ENCODE measurements around the gene KRT38.

KRT38 gene

DNA sequence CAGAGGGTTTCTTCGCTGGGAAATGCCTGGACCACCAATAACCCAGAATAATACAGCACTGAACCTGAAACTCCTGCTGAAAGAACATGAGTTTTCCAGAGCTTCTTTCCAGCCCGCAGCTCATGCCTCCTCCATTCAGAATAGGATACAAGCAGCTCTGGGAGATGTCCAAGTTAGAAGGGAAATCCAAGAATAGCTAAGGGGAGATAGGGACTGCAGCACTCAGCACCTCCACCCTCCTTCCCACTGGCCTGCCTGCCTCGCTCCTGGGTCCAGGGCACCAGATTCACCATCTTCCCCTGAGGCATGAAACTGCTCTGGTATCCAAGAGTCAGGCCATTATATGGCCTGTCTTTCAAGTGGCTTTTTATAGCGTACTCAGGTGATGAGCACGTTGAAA, 47.5 kb downstream of the KRT38 start:
- TF ChIP-seq, protein P1, sequence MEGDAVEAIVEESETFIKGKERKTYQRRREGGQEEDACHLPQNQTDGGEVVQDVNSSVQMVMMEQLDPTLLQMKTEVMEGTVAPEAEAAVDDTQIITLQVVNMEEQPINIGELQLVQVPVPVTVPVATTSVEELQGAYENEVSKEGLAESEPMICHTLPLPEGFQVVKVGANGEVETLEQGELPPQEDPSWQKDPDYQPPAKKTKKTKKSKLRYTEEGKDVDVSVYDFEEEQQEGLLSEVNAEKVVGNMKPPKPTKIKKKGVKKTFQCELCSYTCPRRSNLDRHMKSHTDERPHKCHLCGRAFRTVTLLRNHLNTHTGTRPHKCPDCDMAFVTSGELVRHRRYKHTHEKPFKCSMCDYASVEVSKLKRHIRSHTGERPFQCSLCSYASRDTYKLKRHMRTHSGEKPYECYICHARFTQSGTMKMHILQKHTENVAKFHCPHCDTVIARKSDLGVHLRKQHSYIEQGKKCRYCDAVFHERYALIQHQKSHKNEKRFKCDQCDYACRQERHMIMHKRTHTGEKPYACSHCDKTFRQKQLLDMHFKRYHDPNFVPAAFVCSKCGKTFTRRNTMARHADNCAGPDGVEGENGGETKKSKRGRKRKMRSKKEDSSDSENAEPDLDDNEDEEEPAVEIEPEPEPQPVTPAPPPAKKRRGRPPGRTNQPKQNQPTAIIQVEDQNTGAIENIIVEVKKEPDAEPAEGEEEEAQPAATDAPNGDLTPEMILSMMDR (IDR thresholded peaks at IDR 0.05; ENCODE audit: low read depth, low read length, missing control alignments) = no peak
- Histone ChIP-seq H3K36me3 (replicated peaks) (no peaks in the 10 kb centered on the region), H3K27ac (no peak overlapping the region), H3K27me3 (replicated peaks) (no peaks in the 10 kb centered on the region), H3K4me3 (ENCODE audit: low read depth, low read length) (no peak overlapping the region)
- in situ Hi-C loops (cut with HindIII; ENCODE audit: low pct_ligation_motif_present, low sequenced_read_pairs) = no loop called here
- no peak for DNase-seq

DNA sequence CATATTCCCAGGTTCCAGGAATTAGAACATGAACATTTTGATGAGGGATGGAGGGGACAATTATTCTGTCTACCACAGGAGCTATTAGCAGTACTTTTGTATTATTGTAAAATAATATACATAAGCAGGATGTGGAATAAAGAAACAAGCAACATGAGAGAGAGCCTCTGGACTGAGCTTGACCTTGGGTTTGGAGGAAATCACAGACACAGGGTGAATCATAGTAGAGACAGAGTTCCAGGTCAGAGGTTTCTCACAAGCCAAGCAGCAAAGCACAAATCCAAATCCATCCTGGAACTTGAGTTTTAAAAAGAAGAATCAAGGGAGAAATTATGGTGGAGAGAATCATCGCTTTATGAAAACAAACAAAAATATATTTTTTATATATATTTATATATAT, 48.5 kb downstream of the KRT38 start:
- no peaks in the 10 kb centered on the region for H3K36me3 ChIP-seq (replicated peaks)
- TF ChIP-seq, protein P1 (IDR thresholded peaks at IDR 0.05; ENCODE audit: low read depth, low read length, missing control alignments) = no peak
- in situ Hi-C loops (cut with HindIII; ENCODE audit: low pct_ligation_motif_present, low sequenced_read_pairs) = no loop called here
- H3K4me3 ChIP-seq (ENCODE audit: low read depth, low read length) = no peak overlapping the region
- H3K27me3 ChIP-seq (replicated peaks) = no peaks in the 10 kb centered on the region
- no peak overlapping the region for H3K27ac ChIP-seq
- no peak for DNase-seq

DNA sequence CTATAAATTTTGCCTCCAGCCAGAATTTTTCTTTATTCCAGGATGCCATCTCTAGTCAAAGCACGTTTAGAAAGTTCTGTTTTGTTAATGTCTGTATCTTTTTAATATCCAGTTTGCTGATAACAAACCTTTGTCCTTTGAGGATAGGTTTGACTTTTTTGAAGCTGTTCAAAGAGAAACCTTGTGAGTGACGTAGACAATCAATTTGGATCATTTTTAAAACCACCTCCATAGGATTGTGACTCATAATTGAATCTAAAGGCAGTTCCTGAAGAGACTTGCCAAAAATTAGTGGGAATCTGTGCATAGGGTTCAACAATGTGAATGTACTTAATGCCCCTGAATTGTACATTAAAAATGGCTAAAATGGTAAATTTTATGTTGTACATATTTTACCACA, 49.2 kb downstream of the KRT38 start:
- DNase-seq = no peak
- Histone ChIP-seq H3K27ac (no peak overlapping the region), H3K36me3 (replicated peaks) (no peaks in the 10 kb centered on the region), H3K27me3 (replicated peaks) (no peaks in the 10 kb centered on the region), H3K4me3 (ENCODE audit: low read depth, low read length) (no peak overlapping the region)
- TF ChIP-seq, protein P1 (IDR thresholded peaks at IDR 0.05; ENCODE audit: low read depth, low read length, missing control alignments) = no peak
- in situ Hi-C loops (cut with HindIII; ENCODE audit: low pct_ligation_motif_present, low sequenced_read_pairs) = no loop called here

DNA sequence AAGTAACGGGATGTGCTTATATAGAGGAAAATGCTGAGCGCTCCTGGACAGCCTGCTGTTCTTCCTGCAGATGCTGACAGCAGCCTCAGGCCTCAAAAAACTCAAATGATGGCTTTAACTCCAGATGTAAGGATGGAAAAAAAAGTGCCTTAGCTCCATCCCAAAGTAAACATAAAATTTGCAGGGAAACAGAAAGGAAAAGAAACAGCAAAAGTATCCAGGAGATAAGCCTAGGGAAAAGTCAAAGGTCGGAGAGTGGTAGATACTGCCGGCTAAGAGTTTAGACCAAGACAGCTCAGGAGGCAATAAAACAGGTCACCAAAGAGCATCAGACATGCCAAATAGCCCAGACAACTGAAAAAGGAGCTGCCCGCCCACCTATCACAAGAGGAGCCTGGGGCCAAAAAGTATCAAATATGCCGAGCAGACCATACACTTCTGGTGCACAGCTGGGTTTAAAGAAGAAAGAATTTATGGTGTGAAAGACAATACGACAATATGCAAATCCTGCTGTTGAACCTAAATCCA, 50.3 kb downstream of the KRT38 start:
- in situ Hi-C loops (cut with HindIII; ENCODE audit: low pct_ligation_motif_present, low sequenced_read_pairs) = no loop called here
- TF ChIP-seq, protein P1 (IDR thresholded peaks at IDR 0.05; ENCODE audit: low read depth, low read length, missing control alignments) = no peak
- no peaks in the 10 kb centered on the region for H3K36me3 ChIP-seq (replicated peaks)
- no peak overlapping the region for H3K4me3 ChIP-seq (ENCODE audit: low read depth, low read length)
- H3K27ac ChIP-seq = no peak overlapping the region
- no peak for DNase-seq
- no peaks in the 10 kb centered on the region for H3K27me3 ChIP-seq (replicated peaks)

DNA sequence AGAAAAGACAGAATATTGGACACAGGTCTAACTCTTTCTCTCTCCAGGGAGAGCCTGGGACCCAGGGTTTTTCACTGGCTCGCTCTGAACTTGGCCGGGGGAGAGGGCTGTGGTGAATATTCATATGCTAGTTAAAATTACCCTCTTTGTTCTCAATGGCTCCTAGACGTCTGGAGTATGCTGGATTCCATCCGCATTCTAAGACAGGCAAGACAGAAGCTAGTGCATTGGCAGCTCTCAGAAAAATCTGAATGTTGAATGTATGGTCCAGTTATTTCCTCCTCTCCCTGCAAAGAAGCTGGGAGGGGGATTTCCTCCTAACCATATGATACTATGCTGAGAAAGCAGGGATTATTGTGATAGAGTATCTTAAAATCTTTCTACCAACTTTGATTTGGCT, 53.1 kb downstream of the KRT38 start:
- H3K4me3 ChIP-seq (ENCODE audit: low read depth, low read length) = no peak overlapping the region
- no peaks in the 10 kb centered on the region for H3K27me3 ChIP-seq (replicated peaks)
- no peak for DNase-seq
- H3K36me3 ChIP-seq (replicated peaks) = no peaks in the 10 kb centered on the region
- TF ChIP-seq, protein P1 (IDR thresholded peaks at IDR 0.05; ENCODE audit: low read depth, low read length, missing control alignments) = no peak
- in situ Hi-C loops (cut with HindIII; ENCODE audit: low pct_ligation_motif_present, low sequenced_read_pairs) = no loop called here
- H3K27ac ChIP-seq = no peak overlapping the region

DNA sequence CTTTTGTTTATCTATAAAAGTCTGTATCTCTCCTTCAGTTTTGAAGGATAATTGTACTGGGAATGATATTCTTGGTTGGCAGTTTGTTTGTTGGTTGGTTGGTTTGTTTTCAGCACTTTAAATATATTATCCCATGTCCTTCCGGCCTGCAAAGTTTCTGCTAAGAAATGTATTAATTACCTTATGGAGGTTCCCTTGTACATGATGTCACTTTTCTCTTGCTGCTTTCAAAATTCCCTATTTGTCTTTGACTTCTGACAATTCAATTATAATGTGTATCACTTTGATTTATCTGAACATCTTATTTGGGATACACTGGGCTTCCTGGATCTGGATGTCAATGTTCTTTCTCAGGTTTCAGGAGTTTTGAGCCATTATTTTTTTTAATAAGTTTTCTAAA, 54.6 kb downstream of the KRT38 start:
- DNase-seq = no peak
- in situ Hi-C loops (cut with HindIII; ENCODE audit: low pct_ligation_motif_present, low sequenced_read_pairs) = no loop called here
- H3K4me3 ChIP-seq (ENCODE audit: low read depth, low read length) = no peak overlapping the region
- TF ChIP-seq, protein P1 (IDR thresholded peaks at IDR 0.05; ENCODE audit: low read depth, low read length, missing control alignments) = no peak
- H3K27me3 ChIP-seq (replicated peaks) = no peaks in the 10 kb centered on the region
- H3K36me3 ChIP-seq (replicated peaks) = no peaks in the 10 kb centered on the region
- H3K27ac ChIP-seq = no peak overlapping the region

Data from brain microvascular endothelial cell (primary cell).